ENCODE results near the gene BOD1L2.

DNA sequence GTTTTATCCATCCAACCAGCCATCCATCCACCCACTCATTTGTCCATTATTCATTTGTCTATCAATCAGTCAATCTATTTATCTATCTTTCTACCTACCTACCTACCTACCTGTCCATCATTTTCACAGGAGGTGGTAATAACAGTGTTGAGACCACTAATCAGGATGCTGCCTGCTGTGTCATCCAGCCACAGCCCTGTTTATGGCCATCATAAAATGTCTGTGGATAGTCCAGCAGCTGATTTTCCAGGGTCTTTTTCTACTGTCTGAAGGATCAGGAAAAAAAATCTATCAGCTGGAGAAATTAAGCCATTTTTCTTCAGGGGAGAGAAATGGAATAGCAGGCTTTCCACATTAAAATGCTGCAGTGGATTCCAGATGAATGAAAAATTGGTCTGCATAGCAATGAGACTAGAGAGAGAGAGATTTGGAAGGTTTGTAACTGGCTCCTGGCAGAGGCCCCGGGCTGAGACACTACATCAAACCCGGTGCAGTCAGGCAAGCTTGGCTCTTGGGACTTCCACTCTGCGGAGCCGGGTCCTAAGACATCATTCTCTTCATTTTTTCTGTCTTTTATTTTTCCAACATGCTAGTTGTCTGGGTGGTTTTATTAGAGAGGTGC is 33.0 kb upstream of the BOD1L2 start:
- no peak for TF ChIP-seq YY1 (IDR thresholded peaks at IDR 0.05; ENCODE audit: insufficient read depth, insufficient read length)
- no peak for TF ChIP-seq SUZ12 (IDR thresholded peaks at IDR 0.05; ENCODE audit: extremely low read depth, insufficient read depth, insufficient read length)
- no peak for TF ChIP-seq ZNF274 (IDR thresholded peaks at IDR 0.05; ENCODE audit: low read depth, low read length)
